NCI-H2107 (cell line): Measurements from ENCODE around the gene CDC26.
"Not testable (repeated sequence)": the region's sequence is repeated elsewhere in the genome, so short reads cannot be mapped to it uniquely, and the experiment has no call there.

ENCODE experiments used
- DNase-seq: peaks from one replicate; lab custom pipeline; 2025; lab: John Stamatoyannopoulos, UW

The CDC26 gene

DNA sequence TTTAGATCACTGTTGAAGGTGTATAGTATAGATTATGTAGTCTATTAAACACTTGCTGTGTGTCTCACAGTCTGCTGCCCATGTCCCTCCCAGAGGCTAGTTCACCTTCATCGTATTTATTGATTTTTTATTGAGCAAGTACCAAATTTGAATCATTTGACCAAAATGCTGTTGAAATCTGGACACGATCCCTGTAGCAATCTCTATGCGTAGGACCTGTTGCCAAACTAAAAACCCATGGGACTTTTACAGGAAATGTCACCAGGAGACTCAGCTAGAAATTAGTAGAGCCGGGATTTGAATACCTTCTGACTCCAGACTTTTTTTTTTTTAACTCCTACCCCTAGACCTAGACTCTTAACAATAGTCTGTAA, 36.5 kb downstream of the CDC26 start:
- DNase-seq, result no peak

DNA sequence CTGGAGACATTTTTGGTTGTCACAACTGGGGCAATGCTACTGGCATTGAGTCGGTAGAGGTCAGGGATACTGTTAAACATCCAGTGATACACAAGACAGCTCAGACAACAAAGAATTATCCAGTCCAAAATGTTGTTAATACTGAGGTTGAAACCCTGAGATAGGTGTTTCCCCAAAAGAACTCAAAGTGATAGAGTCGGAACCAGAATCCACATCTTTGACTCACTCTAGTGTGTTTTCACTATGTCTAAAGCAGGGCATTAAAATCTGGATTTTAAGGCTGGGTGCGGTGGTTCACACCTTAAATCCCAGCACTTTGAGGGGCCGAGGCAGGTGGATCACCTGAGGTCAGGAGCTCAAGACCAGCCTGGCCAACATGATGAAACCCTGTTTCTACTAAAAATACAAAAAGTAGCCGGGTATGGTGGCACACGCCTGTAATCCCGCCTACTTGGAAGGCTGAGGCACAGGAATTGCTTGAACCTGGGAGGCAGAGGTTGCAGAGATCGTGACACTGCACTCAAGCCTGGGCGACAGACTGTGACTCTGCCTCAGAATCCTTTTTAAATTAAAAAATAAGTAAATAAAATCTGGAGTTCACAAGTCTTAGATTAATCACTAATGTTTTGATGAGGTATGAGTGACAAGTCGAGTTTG, 37.0 kb downstream of the CDC26 start:
- DNase-seq, result no peak

DNA sequence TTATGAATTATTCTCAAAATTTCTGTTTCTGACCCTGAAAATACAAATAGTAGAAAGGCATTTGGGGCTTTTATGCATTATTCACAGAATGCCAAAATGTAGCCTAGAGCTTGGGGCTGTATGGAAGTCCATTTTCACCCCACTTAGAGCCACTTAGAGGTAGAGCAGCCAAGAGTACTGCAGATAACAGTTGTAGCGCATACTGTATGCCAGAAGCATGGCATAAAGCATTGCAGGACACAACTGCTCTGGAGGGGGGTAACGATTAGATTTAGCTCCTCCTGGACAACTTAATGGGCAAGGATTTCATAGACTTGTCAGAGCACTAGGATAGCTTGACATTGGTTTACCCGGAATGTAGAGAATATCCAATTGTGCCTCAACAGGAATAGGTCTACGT, 38.3 kb downstream of the CDC26 start:
- no peak for DNase-seq

DNA sequence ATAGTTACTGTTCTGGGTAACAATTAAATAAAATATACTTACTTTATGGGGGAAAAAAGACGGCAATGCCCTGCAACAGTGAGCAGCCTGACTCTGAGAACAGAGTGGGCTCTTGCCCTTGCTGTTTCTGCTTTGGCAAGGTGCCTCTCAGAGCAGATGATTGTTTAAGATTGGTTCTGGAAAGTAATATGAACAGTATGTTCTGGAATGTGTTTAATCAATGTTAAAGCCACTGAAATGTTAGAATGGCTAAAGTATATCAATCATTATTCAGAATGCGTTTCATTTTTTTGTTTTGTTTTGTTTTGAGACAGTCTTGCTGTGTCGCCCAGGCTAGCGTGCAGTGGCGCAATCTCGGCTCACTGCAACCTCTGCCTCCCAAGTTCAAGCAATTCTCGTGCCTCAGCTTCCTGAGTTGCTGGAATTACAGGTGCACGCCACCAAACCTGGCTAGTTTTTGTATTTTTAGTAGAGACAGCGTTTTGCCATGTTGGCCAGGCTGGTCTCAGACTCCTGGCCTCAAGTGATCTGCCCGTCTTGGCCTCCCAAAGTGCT, 39.6 kb downstream of the CDC26 start:
- DNase-seq, result not testable (repeated sequence)

DNA sequence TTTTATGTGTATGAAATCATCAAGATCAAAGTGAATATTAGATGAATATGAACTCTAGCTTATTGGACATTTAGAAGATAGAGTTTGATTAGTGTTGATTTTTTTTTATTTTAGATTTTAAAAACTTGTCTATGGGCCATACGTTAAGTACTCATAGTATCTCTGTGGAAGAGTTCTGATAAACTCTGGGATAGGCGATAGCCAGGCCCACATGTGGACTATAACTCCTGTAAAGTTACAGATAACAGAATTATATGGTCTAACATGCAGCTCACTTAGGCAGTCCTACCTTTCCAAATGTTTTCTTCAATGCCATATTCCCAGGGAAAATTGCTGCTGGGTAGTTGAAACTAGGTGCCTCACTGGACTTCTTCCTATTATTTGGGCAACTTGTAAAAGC, 43.7 kb downstream of the CDC26 start:
- no peak for DNase-seq

DNA sequence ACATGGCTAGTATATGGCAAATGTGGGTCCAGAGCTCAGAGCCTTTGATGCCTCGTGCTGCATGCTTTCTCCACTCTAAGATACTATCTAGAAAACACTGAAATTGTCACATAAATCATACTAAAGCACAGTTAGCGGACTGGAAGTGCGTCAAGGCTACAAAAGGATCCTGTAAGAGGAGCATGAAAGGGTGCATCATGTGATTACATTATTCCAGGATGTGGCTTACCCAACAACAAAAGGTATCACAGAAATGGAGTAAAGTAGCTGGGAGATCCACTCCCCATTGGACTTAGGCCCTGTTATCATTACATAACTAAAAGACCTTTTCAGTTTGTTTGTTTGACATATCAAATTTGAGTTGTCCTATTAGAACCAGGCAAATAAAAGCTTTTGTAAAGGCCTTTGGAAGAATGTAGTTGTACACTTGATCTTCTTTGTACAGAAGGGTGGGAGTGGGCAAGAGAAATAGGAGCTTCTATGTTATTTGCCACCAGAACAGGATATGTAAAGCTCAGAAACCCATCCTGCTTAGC, 47.2 kb downstream of the CDC26 start:
- no peak for DNase-seq

DNA sequence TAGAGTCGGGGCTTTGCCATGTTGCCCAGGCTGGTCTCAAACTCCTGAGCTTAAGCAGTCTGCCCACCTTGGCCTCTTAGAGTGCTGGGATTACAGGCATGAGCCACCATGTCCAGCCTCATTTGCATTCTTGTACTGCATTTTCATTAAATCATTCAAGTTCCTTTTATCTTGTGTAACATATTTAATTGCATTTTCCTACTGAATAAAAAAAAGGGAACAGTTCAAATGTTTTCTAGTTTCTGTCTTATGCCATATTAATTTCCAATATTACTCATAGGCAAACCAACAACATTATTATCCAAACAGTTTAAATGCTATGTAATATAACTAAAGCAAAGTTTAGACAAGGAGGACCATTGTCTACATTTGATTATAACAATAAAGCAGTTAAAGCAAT, 47.9 kb downstream of the CDC26 start:
- no peak for DNase-seq

DNA sequence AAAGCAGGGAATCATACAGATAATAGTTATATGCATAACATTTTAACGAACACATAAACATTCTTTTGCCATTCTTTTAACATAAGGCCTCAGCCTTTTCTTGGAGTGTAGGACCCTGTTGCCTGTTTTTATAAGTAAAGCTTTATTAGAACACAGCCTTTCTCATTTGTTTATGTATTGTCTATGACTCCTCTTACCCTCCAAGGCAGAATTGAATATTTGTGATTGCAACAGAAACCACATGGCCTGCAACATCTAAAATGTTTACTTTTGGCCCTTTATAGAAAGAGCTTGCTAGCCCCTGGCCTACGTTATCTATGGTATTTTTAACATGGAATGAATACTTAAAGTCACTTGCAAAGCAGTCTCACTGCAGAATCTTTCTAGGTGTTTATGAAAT, 51.4 kb downstream of the CDC26 start:
- DNase-seq, result no peak

DNA sequence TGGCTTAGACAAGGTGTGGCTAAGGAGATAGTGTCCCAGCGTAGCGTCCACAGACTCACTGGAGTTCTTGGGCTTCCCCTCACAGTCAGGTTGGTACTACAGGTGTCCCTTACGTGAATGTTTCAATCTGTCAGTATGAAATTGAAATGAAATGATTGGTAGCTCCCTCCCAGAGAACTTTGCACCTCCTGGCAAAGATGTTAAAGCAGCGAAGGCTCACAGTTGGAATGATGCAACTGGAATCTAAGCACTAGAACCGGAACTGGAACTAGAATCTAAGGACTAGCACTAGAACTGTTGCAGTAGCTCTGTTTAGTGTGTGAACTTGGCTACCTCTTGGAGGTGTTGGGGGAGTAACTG, 52.9 kb downstream of the CDC26 start:
- no peak for DNase-seq

DNA sequence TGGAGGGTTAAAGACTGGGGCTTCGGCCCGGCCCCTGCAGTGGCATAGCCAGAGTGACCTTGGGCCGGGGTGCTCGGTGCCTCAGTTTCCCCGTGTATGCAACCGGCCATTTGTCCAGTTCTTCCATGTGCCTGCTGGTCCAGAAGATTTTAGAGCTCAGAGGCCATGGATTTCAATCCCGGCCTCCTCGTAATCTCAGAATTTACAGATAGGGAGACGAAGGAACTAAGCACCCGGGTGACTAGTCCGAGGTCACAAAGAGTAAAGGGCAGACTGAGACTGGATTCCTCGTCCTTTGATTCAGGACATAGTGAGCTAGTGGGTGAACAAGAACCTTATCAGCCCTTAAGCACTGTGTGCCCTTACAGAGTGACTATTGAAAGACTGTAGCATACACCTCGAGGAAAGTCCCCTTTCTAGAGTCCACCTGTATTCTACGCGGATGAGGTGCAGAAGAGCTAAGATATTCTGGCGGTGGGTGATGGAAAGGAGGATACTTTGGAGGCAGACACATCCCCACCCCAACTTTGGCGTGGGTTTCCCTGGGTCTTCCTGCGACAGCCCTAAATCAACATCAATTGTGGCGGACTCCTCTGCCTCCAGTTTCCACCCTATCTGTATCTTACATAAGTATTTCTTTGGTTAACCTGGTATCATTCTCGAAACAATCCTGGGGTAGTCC, 53.4 kb downstream of the CDC26 start:
- DNase-seq, result no peak

DNA sequence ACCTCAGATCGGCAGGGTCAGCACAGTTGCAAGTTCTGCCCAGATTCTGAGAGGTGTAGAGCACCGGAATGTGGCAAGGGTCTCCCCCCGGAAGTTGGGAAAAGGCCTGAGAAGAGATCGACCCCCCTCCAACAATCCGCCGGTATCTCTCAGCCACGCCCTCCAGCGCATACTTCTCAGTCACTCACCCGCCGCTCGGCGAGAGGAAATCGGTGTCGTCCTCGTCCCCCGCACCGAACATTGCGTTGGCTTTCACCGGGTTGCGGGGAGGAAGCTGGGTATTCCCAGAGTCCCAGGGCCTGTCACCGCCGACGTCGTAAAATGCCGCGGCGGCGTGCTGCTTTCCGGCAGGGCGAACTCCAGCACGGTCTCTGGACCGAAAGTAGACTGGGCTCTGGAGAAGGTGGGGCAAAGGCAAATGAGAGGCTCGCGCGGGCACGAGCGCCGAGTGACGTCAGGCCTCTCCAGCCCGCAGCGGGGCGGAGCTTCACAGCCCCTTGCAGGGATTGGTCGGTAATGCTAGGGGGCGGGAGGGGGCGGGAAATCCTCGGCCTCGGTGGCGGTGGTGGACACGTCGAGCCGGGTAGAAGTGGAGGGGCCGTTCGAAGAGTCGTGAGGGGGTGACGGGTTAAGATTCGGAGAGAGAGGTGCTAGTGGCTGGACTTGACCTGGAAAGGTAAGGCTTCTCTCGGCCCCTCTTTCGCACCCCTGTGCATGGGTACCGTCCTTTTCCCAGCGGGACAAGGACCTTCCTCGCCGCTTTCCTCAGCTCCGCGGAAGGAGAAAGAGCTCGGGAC, 54.2 kb downstream of the CDC26 start, which contains the start of the genes FKBP15 and SLC31A1:
FKBP15 (minus strand) TSS at position 275 of the 797 bp plus-strand sequence; CDS start at position 241, 34 bp downstream.
SLC31A1 (plus strand) TSS at position 542 of the 797 bp plus-strand sequence. CDS start 34,605 bp downstream, outside the sequence.
- peak; percentile 91 for DNase-seq

DNA sequence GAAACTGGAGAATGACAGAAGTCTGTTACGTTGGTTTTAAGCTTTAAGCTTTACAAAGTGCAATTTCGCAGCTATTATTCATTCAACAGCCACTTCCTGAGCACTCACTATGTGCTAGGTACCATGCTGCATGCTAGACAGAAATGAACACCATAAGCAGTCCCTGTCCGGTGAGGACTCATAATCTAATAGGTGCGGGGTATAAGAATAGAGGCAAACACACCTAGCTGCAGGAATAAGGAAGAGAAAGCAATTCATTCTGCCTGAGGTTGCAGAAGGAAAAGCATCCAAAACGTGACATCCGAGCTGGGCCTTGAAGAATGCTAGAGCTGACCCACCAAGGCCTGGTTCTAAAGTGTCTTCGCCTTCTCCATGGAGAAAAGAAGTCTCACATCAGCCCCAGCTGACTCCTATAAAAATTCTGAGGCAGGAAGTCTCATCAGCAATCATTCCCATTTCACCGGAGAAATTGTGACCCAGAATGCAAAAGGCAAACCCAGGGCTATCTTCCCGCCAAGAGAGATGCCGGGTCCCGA, 54.8 kb downstream of the CDC26 start:
- DNase-seq, result no peak

DNA sequence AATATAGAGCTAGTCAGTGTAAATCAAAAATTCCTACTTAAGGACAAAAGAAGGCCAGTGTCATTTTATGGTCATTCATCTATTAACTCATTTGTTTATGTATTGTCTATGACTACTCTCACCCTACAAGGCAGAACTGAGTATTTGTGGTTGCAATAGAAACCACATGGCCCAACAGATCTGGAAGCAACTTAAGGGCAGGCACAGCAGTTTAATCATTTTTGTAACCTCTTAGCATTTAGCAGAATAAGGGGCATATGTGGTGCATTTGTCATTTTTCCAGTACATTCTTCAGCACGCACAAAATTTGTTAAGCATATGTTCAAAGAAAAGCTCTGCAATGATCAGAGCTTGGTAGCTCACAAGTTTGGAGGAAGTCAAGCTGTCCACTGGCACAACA, 55.4 kb downstream of the CDC26 start:
- DNase-seq, result no peak

DNA sequence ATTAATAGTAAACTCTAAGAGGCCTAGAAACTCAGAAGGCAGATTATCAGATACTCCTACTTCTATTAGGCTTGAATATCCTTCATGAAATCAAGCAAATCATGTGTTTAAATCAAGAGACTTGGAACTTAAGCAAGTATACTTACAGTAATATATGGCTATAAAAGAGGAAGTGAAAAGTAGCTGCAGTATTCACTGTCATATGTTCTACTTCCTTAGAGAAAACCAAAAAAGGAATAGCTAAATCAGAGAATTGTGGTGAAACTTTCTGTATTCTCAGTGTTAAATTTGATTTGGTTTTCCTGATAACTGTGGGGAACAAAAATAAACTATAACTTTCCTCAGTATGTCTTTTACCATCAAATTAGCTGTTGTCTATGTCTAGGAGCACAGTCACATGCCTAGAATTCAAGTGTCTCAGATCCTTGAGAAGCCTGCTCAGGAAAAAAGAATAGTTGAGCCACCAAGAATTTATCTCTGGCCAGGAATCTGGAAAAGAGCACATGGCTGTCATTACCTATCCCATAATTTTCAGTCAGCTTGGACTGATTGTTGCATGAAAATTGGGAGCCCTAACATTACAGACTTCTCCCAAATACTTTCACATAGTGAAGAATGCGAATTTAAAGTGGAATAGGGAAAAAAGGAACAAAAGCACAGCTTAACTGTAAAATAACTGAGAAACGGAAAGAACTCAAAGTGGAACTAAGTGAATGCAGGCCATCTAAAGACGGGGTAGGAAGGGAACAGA, 56.0 kb downstream of the CDC26 start:
- DNase-seq, result no peak
